GM20000 (cell line): Measurements from ENCODE around the gene TRDN.
A peak's percentile ranks its signal among the peaks of the same experiment; 100 is the strongest.
"Not testable (repeated sequence)": the region's sequence is repeated elsewhere in the genome, so short reads cannot be mapped to it uniquely, and the experiment has no call there.

Experiments used
- DNase-seq: peaks from one replicate; pipeline ENCODE4 v3.0.0; 2012; ENCODE audit warnings: low spot score
- CTCF ChIP-seq: IDR thresholded peaks from 2 replicates; pipeline ENCODE4 v1.5.1; 2012; ENCODE audit warnings: mild to moderate bottlenecking, control low read depth; ENCODE audit errors: extremely low read depth, missing control alignments

Gene TRDN

GRCh38 chr6:123333000-123333756 lies 303.6 kb downstream of the TRDN start:
- no peak for TF ChIP-seq CTCF
- no peak for DNase-seq

- DNase-seq, result no peak
- TF ChIP-seq CTCF, result no peak
These were observed 304.7 kb downstream of the TRDN start for GRCh38 chr6:123332070-123332469.

- TF ChIP-seq CTCF, result no peak
- no peak for DNase-seq
These were observed 307.4 kb downstream of the TRDN start for GRCh38 chr6:123329337-123329736.

- DNase-seq, result no peak
- TF ChIP-seq CTCF, result no peak
These were observed 313.1 kb downstream of the TRDN start for GRCh38 chr6:123323452-123324329.

GRCh38 chr6:123321020-123321419 lies 315.7 kb downstream of the TRDN start:
- DNase-seq, result no peak
- TF ChIP-seq CTCF, result no peak

- peak; percentile 2 for DNase-seq
- no peak for TF ChIP-seq CTCF
These were observed 319.9 kb downstream of the TRDN start for GRCh38 chr6:123316733-123317323.

- not testable (repeated sequence) for DNase-seq
These were observed 322.3 kb downstream of the TRDN start for GRCh38 chr6:123314459-123314858.
